ENCODE results near the gene ADAM29.

ADAM29 gene

GRCh38 chr4:174993916-174994315, 75.8 kb downstream of the ADAM29 start (continued):
- no peak for TF ChIP-seq ZNF148 (tag by site-specific recombination; IDR thresholded peaks at IDR 0.05; ENCODE audit: borderline replicate concordance)

GRCh38 chr4:174996079-174996478, 77.9 kb downstream of the ADAM29 start:
- ChIA-PET POLR2A (no interaction called here), CTCF (no interaction called here)
- TF ChIP-seq ZNF274 (IDR thresholded peaks at IDR 0.05; ENCODE audit: low read length) (no peak), ZNF274 (tag by site-specific recombination; IDR thresholded peaks at IDR 0.05; ENCODE audit: borderline replicate concordance) (no peak), ZNF169 (tag by site-specific recombination; IDR thresholded peaks at IDR 0.05) (no peak), ZNF626 (tag by site-specific recombination; IDR thresholded peaks at IDR 0.05) (no peak), BCL11B (tag by site-specific recombination; IDR thresholded peaks at IDR 0.05; ENCODE audit: low read depth) (no peak), ZNF362 (tag by site-specific recombination; IDR thresholded peaks at IDR 0.05) (no peak), ZFHX2 (tag by site-specific recombination; conservative IDR thresholded peaks at IDR 0.05) (no peak)
- no peaks in the 10 kb centered on the region for H3K9me3 ChIP-seq (ENCODE audit: control insufficient read depth, insufficient read depth, low read depth, low read length)
- H3K4me3 ChIP-seq (ENCODE audit: low read depth, low read length): no peak overlapping the region
- H3K36me3 ChIP-seq (ENCODE audit: control insufficient read depth in 2 of 2, insufficient read depth in 1 of 2, low read length in 2 of 2): no peaks in the 10 kb centered on the region
- no peaks in the 10 kb centered on the region for H3K4me1 ChIP-seq (ENCODE audit: control insufficient read depth, insufficient read depth, low read length)
- no peak overlapping the region for H3K27ac ChIP-seq (ENCODE audit: extremely low read depth, low read depth, low read length)

GRCh38 chr4:174999407-174999806, 81.2 kb downstream of the ADAM29 start:
- ChIA-PET POLR2A (no interaction called here), CTCF (no interaction called here)
- Histone ChIP-seq H3K4me1 (ENCODE audit: control insufficient read depth, insufficient read depth, low read length) (no peaks in the 10 kb centered on the region), H3K4me3 (ENCODE audit: low read depth, low read length) (no peak overlapping the region), H3K27ac (ENCODE audit: extremely low read depth, low read depth, low read length) (no peak overlapping the region), H3K36me3 (ENCODE audit: control insufficient read depth in 2 of 2, insufficient read depth in 1 of 2, low read length in 2 of 2) (no peaks in the 10 kb centered on the region), H3K9me3 (ENCODE audit: control insufficient read depth, insufficient read depth, low read depth, low read length) (no peaks in the 10 kb centered on the region)
- TF ChIP-seq BCL11B (tag by site-specific recombination; IDR thresholded peaks at IDR 0.05; ENCODE audit: low read depth) (no peak), ZNF24 (tag by site-specific recombination; IDR thresholded peaks at IDR 0.05) (no peak), MYNN (tag by site-specific recombination; IDR thresholded peaks at IDR 0.05; ENCODE audit: borderline replicate concordance) (no peak), ZNF785 (tag by site-specific recombination; IDR thresholded peaks at IDR 0.05) (no peak), ZNF391 (tag by site-specific recombination; IDR thresholded peaks at IDR 0.05; ENCODE audit: borderline replicate concordance, low read depth) (no peak), PRDM4 (tag by site-specific recombination; IDR thresholded peaks at IDR 0.05) (no peak), GLI4 (tag by site-specific recombination; IDR thresholded peaks at IDR 0.05) (no peak), ZFP69B (tag by site-specific recombination; IDR thresholded peaks at IDR 0.05) (no peak), ZNF280D (tag by site-specific recombination; IDR thresholded peaks at IDR 0.05) (no peak), ZNF404 (tag by site-specific recombination; IDR thresholded peaks at IDR 0.05) (no peak), RBAK (tag by site-specific recombination; IDR thresholded peaks at IDR 0.05) (no peak), ZSCAN5A (tag by site-specific recombination; IDR thresholded peaks at IDR 0.05) (no peak), ZNF174 (tag by site-specific recombination; IDR thresholded peaks at IDR 0.05) (no peak), ZNF514 (tag by site-specific recombination; IDR thresholded peaks at IDR 0.05) (no peak), HOXA7 (CRISPR knock-in tag; IDR thresholded peaks at IDR 0.05; ENCODE audit: borderline replicate concordance) (no peak), ZBTB20 (tag by site-specific recombination; IDR thresholded peaks at IDR 0.05) (no peak), TCF7L2 (IDR thresholded peaks at IDR 0.05; ENCODE audit: borderline replicate concordance, low read depth, low read length) (no peak)
